ENCODE results near the gene SEMA6B. TPM values are rescaled to one million over a fixed set of nuclear protein-coding genes. Genes with fewer than 3 reads are reported as not detected.
"Not testable (repeated sequence)": the region's sequence is repeated elsewhere in the genome, so short reads cannot be mapped to it uniquely, and the experiment has no call there.

Gene SEMA6B
- polyA plus RNA-seq, 12 donors, result 22.4 to 71.3 (median 41.1) TPM; not detected in 1

DNA sequence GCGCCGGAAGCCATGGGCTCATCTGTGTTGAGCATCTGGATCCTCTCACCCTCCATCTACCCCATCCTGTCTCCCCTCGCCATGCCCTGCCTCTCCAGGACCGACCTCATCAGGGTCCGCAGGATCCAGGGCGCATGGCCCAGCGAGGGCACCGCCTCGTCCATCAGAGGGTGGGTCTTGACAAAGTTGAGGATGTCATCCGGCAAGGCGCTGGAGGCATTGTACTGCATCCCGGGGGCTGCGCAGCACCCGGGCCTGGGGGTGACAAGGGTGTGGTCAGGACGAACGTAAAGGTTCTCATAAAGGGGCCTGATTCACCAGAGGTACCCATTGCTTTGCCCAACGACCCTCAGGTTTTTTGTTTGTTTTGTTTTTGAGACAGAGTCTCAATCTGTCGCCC lies 9.5 kb downstream of the SEMA6B start:
- DNase-seq, result no peak

DNA sequence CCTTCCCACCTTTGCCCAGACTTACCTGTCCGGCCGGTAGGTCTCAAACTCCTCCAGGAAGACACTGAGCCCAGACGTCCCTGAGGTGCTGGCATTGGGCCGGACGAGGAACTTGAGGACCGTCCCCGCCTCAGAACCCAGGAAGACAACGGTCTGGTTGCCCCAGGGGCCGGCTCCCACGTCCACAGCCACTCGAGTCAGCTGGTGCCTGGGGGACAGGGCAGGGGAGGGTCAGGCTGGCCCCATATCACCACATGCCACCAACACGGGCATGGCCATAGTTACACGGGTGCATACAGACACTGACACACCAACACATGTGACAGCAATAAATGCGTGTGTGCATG lies 11.3 kb downstream of the SEMA6B start:
- no peak for DNase-seq

GRCh38 chr19:4547303-4548237 lies 11.9 kb downstream of the SEMA6B start:
- DNase-seq, result no peak

DNA sequence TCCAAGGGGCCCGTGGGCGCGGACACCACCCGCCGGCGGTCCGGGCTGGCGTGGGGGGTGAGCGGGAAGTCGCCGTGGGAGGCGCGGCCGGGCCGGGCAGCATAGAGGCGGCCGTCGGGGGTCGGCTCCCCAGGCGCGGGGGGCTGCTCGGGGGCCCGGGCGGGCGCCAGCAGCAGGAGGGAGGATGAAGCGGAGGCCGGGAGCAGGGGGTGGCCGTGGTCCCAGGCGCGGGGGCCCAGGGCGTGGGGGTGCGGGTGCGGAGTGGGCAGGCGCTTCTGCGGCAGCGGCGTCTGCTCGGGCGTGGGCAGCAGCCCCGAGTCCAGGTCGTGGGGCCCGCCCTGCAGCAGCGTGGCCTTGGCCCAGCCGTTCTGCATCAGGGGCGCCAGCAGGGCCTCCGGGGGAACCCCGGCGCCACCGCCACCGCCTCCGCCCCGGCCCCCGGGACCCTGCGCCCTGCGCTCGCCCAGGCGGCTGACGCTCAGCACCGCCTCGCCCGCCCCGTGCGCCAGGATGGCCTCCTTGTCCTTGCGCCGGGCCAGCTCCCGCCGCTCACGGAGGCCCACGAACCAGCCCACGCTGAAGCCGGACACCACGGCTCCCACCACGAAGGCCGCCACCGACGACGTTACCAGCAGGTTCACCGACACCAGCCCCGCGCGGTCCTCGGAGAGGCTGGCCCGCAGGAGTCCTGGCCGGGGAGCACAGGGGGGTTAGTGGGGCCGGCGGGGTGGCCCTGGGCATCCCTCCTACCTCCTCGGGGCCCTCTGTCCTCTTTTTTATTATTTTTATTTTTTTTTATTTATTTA lies 15.4 kb downstream of the SEMA6B start:
- DNase-seq, result no peak

DNA sequence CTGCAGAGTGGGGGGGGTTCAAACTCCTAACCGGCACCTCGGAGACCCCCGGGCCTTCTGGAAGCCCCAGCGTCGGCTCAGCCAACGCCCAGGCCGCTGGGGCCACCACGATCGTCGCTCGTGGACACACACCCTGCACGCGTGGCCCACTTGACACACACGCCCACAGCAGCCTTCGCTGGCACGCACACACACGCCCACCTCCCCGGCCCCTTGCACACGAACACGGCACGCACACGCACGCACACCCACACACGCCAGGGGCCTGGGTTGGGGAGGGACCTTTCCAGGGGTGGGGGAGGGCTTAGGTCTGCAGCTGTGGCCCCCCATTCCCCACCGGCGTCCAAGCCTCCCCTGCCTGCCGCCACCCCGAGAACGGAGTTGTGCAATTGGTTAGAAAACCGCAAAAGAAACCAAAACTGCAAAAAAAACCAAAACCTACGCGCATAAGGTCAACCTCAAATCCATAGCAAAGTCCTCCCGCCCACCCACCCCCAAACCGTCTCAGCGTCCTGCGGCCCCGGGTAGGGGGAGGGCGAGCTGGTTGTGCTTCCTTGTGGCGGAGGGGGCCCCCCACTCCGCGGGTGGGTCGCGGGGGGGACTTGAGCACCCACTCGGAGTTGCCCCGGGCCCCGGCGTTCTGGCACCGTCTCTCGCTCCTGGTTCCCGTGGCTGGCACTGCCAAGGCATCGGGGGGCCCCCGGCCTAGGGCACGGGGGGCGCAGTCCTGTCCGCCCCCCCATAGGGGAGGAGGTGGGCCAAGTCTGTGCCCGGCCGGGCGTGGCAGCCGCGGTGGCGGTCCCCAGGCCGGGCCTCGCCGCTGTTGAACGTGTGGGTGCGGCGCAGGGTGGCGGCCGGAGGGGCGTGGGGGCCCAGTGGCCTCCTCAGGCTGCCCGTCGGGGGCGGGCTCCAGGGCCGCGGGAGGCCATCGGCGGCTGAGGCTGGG lies 16.3 kb downstream of the SEMA6B start:
- DNase-seq, result no peak

GRCh38 chr19:4541806-4542145 lies 17.7 kb downstream of the SEMA6B start:
- not testable (repeated sequence) for DNase-seq

- no peak for DNase-seq
Measured at GRCh38 chr19:4541114-4541805, 18.2 kb downstream of the SEMA6B start.

GRCh38 chr19:4539693-4540581 lies 19.5 kb downstream of the SEMA6B start, which contains the start of gene LRG1:
TSS of gene LRG1 (minus strand) at chr19:4540036. CDS start at chr19:4540013, 23 bp downstream.
- no peak for DNase-seq

GRCh38 chr19:4539169-4539692 lies 20.3 kb downstream of the SEMA6B start:
- DNase-seq, result no peak

DNA sequence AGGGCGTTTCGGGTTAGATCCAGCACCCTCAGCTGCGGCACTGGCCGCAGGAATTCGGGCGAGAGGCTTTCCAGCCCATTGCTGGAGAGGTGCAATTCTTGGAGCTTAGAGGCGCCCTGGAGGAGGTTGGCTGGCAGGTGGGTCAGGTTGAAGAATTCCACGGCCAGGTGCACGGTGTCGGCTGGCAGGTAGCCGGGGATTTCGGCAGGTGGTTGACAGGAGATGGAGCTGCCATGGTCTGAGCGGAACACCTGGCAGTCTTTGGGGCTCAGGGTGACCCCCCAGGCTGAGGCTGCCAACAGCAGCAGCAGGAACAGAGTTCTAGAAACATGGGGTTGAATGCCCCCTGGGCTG lies 20.9 kb downstream of the SEMA6B start:
- no peak for DNase-seq

GRCh38 chr19:4537953-4538600 lies 21.4 kb downstream of the SEMA6B start:
- DNase-seq, result no peak

DNA sequence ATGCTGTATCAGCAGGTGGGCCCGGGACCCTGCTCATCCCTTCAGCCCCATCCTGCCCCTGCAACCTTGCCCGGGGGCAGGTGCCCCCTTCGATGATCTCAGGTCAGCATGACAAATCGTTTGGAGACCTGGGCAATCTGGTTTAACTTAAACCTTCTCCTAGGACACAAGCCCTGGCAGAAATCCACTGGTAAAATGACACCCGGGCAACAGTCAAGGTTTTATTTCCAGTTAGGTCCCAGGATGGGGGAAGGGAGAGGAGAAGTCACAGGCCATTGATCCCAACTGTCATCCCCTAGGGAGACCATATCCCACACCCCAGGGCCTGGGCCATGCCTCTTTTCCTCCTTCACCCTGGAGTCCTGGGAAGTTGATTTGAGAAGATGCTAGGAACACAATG lies 22.7 kb downstream of the SEMA6B start:
- no peak for DNase-seq

GRCh38 chr19:4534836-4535658 lies 24.4 kb downstream of the SEMA6B start, which contains the start of gene PLIN5:
TSS of gene PLIN5 (minus strand) at chr19:4535224. CDS start at chr19:4534074, 1,150 bp downstream.
- peak; percentile 45 for DNase-seq

- DNase-seq, result no peak
Measured at GRCh38 chr19:4533835-4534424, 25.6 kb downstream of the SEMA6B start.

GRCh38 chr19:4533334-4533733 lies 26.1 kb downstream of the SEMA6B start:
- DNase-seq, result no peak

DNA sequence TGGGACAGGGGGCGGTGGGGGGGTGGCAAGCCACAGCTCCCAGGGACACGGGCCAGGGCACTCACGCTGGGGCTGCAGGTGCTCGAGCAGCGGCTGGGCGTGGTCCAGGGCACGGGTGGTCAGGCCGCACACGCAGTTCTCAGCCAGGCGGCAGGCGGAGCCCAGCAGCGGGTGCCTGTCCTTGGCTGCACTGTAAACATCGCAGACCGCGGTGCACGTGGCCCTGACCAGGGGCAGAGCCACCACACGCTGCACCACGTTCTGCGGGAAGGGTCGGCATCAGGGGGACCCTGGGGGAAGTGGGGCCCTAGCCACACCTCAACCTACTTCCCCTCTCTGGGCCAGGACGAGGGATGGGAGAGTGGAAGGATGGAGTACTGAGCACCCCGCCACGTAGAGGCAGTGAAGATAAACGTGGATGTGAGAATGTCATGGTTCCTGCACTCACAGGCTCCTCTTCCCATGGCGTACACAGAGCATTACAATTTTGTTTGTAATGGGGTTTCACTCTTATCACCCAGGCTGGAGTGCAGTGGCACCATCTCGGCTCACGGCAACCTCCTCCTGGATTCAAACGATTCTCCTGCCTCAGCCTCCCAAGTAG lies 27.8 kb downstream of the SEMA6B start:
- no peak for DNase-seq

- no peak for DNase-seq
Measured at GRCh38 chr19:4529924-4530522, 29.5 kb downstream of the SEMA6B start.

Data from muscle of arm (tissue), 12 donors.